Stimulated activated CD4-positive, alpha-beta T cell treated with anti-CD3 and anti-CD28 coated beads, Interleukin-1b, Interleukin-23, amount 100 ng/mL, for 24 hours (primary cell): ENCODE results near the gene RUSC1.
"Not testable (repeated sequence)": the region's sequence is repeated elsewhere in the genome, so short reads cannot be mapped to it uniquely, and the experiment has no call there.

Experiments used
- DNase-seq, 4 experiments: peaks; one replicate each; pipeline ENCODE4 v3.0.0-alpha.2; 2020; ENCODE audit warnings: low read depth in 4 of 4, low spot score in 1 of 4

Gene RUSC1

GRCh38 chr1:155320661-155321617 is at the start of gene RUSC1:
RUSC1 (plus strand) TSS chr1:155320894; CDS start chr1:155321774, 880 bp downstream.
- DNase-seq, result peak in 3 of 4 experiments; percentile 45 to 67 (median 58)

GRCh38 chr1:155272466-155273342 is 48.0 kb upstream of the RUSC1 start:
- no peak for DNase-seq

GRCh38 chr1:155273343-155274245 is 47.1 kb upstream of the RUSC1 start, which contains the start of gene CLK2:
CLK2 (minus strand) TSS chr1:155273504; CDS start chr1:155270977, 2,527 bp downstream.
- DNase-seq, result peak; percentile 90 to 98 (median 96)

GRCh38 chr1:155277070-155277901 is 43.4 kb upstream of the RUSC1 start, which contains the start of gene HCN3:
HCN3 (plus strand) TSS chr1:155277463; CDS start chr1:155277591, 128 bp downstream.
- peak; percentile 92 to 98 (median 92) for DNase-seq

GRCh38 chr1:155277902-155278688 is 42.6 kb upstream of the RUSC1 start:
- DNase-seq, result peak in 3 of 4 experiments; percentile 51 to 67 (median 52)

- DNase-seq, result no peak
Measured at GRCh38 chr1:155278689-155279160, 42.0 kb upstream of the RUSC1 start.

- DNase-seq, result no peak
Measured at GRCh38 chr1:155279268-155279667, 41.4 kb upstream of the RUSC1 start.

GRCh38 chr1:155282488-155283091 is 38.1 kb upstream of the RUSC1 start:
- no peak for DNase-seq

GRCh38 chr1:155284476-155284875 is 36.2 kb upstream of the RUSC1 start:
- DNase-seq, result no peak

GRCh38 chr1:155285063-155285462 is 35.6 kb upstream of the RUSC1 start:
- DNase-seq, result no peak

GRCh38 chr1:155285631-155286044 is 35.1 kb upstream of the RUSC1 start:
- DNase-seq, result no peak

GRCh38 chr1:155286544-155286943 is 34.1 kb upstream of the RUSC1 start:
- no peak for DNase-seq

- no peak for DNase-seq
Measured at GRCh38 chr1:155287987-155288543, 32.6 kb upstream of the RUSC1 start.

- not testable (repeated sequence) for DNase-seq
Measured at GRCh38 chr1:155291006-155291405, 29.7 kb upstream of the RUSC1 start.

- DNase-seq, result no peak
Measured at GRCh38 chr1:155293086-155293749, 27.5 kb upstream of the RUSC1 start.

GRCh38 chr1:155294520-155295182 is 26.0 kb upstream of the RUSC1 start:
- no peak for DNase-seq
